Measurements from ENCODE around the gene KLHL18.

DNA sequence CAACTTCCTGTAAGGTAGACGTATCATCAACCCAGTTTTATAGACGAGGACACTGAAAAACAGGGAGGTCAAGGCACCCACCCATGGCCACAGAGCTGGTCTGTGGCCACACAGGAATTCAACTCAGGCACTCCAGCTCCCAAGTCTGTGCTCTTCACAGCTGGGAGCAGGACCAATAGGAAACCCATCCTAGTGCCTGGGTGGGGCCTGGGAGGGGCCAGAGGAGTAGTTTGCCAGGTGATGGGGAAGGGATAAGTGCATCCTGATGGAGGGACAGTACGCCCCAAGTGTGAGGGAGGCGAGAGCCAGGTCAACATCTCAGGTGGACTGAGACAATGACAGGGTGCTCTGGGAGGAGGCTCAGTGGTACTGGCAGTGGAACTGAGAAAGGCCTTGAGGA, 22.1 kb upstream of the KLHL18 start:
- TF ChIP-seq, protein P1, sequence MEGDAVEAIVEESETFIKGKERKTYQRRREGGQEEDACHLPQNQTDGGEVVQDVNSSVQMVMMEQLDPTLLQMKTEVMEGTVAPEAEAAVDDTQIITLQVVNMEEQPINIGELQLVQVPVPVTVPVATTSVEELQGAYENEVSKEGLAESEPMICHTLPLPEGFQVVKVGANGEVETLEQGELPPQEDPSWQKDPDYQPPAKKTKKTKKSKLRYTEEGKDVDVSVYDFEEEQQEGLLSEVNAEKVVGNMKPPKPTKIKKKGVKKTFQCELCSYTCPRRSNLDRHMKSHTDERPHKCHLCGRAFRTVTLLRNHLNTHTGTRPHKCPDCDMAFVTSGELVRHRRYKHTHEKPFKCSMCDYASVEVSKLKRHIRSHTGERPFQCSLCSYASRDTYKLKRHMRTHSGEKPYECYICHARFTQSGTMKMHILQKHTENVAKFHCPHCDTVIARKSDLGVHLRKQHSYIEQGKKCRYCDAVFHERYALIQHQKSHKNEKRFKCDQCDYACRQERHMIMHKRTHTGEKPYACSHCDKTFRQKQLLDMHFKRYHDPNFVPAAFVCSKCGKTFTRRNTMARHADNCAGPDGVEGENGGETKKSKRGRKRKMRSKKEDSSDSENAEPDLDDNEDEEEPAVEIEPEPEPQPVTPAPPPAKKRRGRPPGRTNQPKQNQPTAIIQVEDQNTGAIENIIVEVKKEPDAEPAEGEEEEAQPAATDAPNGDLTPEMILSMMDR (optimal IDR thresholded peaks at IDR 0.05 in 1 of 3, IDR thresholded peaks at IDR 0.05 in 1 of 3, conservative IDR thresholded peaks at IDR 0.05 in 1 of 3; ENCODE audit: extremely low read depth in 1 of 3, insufficient read depth in 2 of 3, low read length in 3 of 3): no peak
- no peak for TF ChIP-seq EZH2 (IDR thresholded peaks at IDR 0.05; ENCODE audit: low read length)
